IMR-90 (cell line): Measurements from ENCODE around the gene SNX14. TPM values are rescaled to one million over a fixed set of nuclear protein-coding genes. Genes with fewer than 3 reads are reported as not detected.
A peak's percentile ranks its signal among the peaks of the same experiment; 100 is the strongest.

ENCODE experiments used
- ATAC-seq: fragments of 200-7000 bp; cut with Tn5 transposase; 2 replicates; pipeline ENCODE4 v1.9.1; 2020; ENCODE audit warnings: low read depth, mild to moderate bottlenecking, moderate library complexity
- BruUV-seq: library from RNA; stranded (reverse); fragments of 400-500 nt; replicated peaks from 2 replicates; lab custom pipeline; 2021; lab: Mats Ljungman, UMichigan
- CTCF ChIA-PET: fragments of 300-600 bp; formaldehyde crosslinking; extraction: SDS; loops from one replicate; lab custom pipeline; 2021; ENCODE audit warnings: antibody characterized with exemption; lab: Yijun Ruan, JAX
- POLR2A ChIA-PET: fragments of 300-600 bp; sonication (Branson Sonifier 250); formaldehyde crosslinking; loops from one replicate; lab custom pipeline; 2022; ENCODE audit warnings: antibody characterized with exemption; ENCODE audit not compliant: unreplicated experiment; lab: Charles Lee
- DNase-seq: peaks from one replicate; pipeline ENCODE4 v3.0.0; 2013
- H2AFZ ChIP-seq: replicated peaks from 2 replicates; pipeline ENCODE3; 2013; ENCODE audit warnings: low read length, mild to moderate bottlenecking; ENCODE audit not compliant: poor library complexity
- H2AK5ac ChIP-seq: 2 replicates; pipeline ENCODE4 v1.6.1; 2013; ENCODE audit warnings: low read depth, low read length, inconsistent platforms
- H2AK9ac ChIP-seq: replicated peaks from 2 replicates; pipeline ENCODE3; 2013; ENCODE audit warnings: mild to moderate bottlenecking, low read depth, low read length, moderate library complexity; ENCODE audit not compliant: poor library complexity
- H2BK120ac ChIP-seq: 2 replicates; pipeline ENCODE4 v1.6.1; 2013; ENCODE audit warnings: low read depth, low read length, inconsistent platforms
- H2BK15ac ChIP-seq: 3 replicates; pipeline ENCODE4 v1.6.1; 2013; ENCODE audit warnings: low read depth, low read length, inconsistent platforms
- H2BK20ac ChIP-seq: 2 replicates; pipeline ENCODE4 v1.6.1; 2013; ENCODE audit warnings: low read depth, mild to moderate bottlenecking, inconsistent platforms, low read length, moderate library complexity
- H2BK5ac ChIP-seq: 2 replicates; pipeline ENCODE4 v1.6.1; 2013; ENCODE audit warnings: mild to moderate bottlenecking, low read depth, low read length, inconsistent platforms; ENCODE audit not compliant: poor library complexity, severe bottlenecking
- H3K14ac ChIP-seq: replicated peaks from 2 replicates; pipeline ENCODE4 v1.6.1; 2013; ENCODE audit warnings: low read depth, low read length, inconsistent platforms
- H3K18ac ChIP-seq: 2 replicates; pipeline ENCODE4 v1.6.1; 2013; ENCODE audit warnings: low read depth, low read length, control low read depth
- H3K23ac ChIP-seq: 2 replicates; pipeline ENCODE4 v1.6.1; 2013; ENCODE audit warnings: low read depth, low read length, inconsistent platforms
- H3K27ac ChIP-seq: 2 replicates; pipeline ENCODE4 v1.5.1; 2013; ENCODE audit warnings: mild to moderate bottlenecking, control low read depth, low read length; ENCODE audit not compliant: insufficient read depth
- H3K27me3 ChIP-seq: 2 replicates; pipeline ENCODE4 v1.6.1; 2013; ENCODE audit warnings: low read length; ENCODE audit not compliant: control insufficient read depth, insufficient read depth
- H3K36me3 ChIP-seq: 2 replicates; pipeline ENCODE4 v1.6.1; 2013; ENCODE audit warnings: low read length, mixed read lengths; ENCODE audit not compliant: control insufficient read depth, insufficient read depth
- H3K4ac ChIP-seq: 2 replicates; pipeline ENCODE4 v1.6.1; 2013; ENCODE audit warnings: low read depth, low read length, inconsistent platforms
- H3K4me1 ChIP-seq: 2 replicates; pipeline ENCODE4 v1.6.1; 2013; ENCODE audit warnings: low read length, mixed read lengths; ENCODE audit not compliant: control insufficient read depth, insufficient read depth
- H3K4me2 ChIP-seq: 2 replicates; pipeline ENCODE4 v1.6.1; 2013; ENCODE audit warnings: low read depth, mild to moderate bottlenecking, control low read depth, low read length, moderate library complexity
- H3K4me3 ChIP-seq: 2 replicates; pipeline ENCODE4 v1.5.1; 2013; ENCODE audit warnings: low read depth, mild to moderate bottlenecking, control low read depth, low read length, moderate library complexity; ENCODE audit not compliant: insufficient read depth
- H3K56ac ChIP-seq: 2 replicates; pipeline ENCODE4 v1.6.1; 2013; ENCODE audit warnings: low read length, inconsistent platforms; ENCODE audit not compliant: insufficient read depth; ENCODE audit errors: extremely low read depth
- H3K79me1 ChIP-seq, 2 experiments: 2 replicates each; pipeline ENCODE4 v1.6.1; 2013; ENCODE audit warnings: low read length in 2 of 2, inconsistent platforms in 1 of 2, low read depth in 1 of 2
- H3K9ac ChIP-seq: 2 replicates; pipeline ENCODE4 v1.6.1; 2013; ENCODE audit warnings: low read depth, low read length, control low read depth
- H3K9me1 ChIP-seq: 2 replicates; pipeline ENCODE4 v1.6.1; 2013; ENCODE audit warnings: low read length, inconsistent platforms; ENCODE audit not compliant: insufficient read depth
- H3K9me3 ChIP-seq: 2 replicates; pipeline ENCODE4 v1.6.1; 2013; ENCODE audit warnings: low read length; ENCODE audit not compliant: control insufficient read depth, insufficient read depth
- H4K20me1 ChIP-seq: 2 replicates; pipeline ENCODE4 v1.6.1; 2013; ENCODE audit warnings: low read length, inconsistent platforms; ENCODE audit not compliant: insufficient read depth
- H4K5ac ChIP-seq: 2 replicates; pipeline ENCODE4 v1.6.1; 2013; ENCODE audit warnings: mild to moderate bottlenecking, low read depth, low read length, control low read depth
- H4K8ac ChIP-seq, 2 experiments: 2 replicates each; pipeline ENCODE4 v1.6.1; 2013; ENCODE audit warnings: low read depth in 2 of 2, low read length in 2 of 2, control low read depth in 1 of 2, inconsistent platforms in 1 of 2
- H4K91ac ChIP-seq: 2 replicates; pipeline ENCODE4 v1.6.1; 2013; ENCODE audit warnings: low read depth, low read length, inconsistent platforms; ENCODE audit not compliant: insufficient read depth
- BHLHE40 ChIP-seq: fragments of 150-350 bp; IDR thresholded peaks from 2 replicates; pipeline ENCODE4 v1.6.1; 2016; ENCODE audit warnings: mild to moderate bottlenecking, low read depth, low read length
- CEBPB ChIP-seq: IDR thresholded peaks from 2 replicates; pipeline ENCODE4 v1.6.1; 2012; ENCODE audit warnings: low read depth, low read length, improper control_type of control experiment
- CHD1 ChIP-seq: IDR thresholded peaks from 2 replicates; pipeline ENCODE4 v1.6.1; 2012; ENCODE audit warnings: low read depth, low read length, improper control_type of control experiment
- MAFK ChIP-seq: IDR thresholded peaks from 2 replicates; pipeline ENCODE4 v1.6.1; 2012; ENCODE audit warnings: low read depth, low read length, improper control_type of control experiment
- MAZ ChIP-seq: IDR thresholded peaks from 2 replicates; pipeline ENCODE4 v1.6.1; 2012; ENCODE audit warnings: low read depth, mild to moderate bottlenecking, low read length, improper control_type of control experiment, moderate library complexity, borderline replicate concordance
- MXI1 ChIP-seq: IDR thresholded peaks from 2 replicates; pipeline ENCODE4 v1.6.1; 2012; ENCODE audit warnings: low read depth, mild to moderate bottlenecking, low read length, moderate library complexity, borderline replicate concordance
- NFE2L2 ChIP-seq: fragments of 150-350 bp; IDR thresholded peaks from 2 replicates; pipeline ENCODE4 v1.6.1; 2016; ENCODE audit warnings: low read depth, mild to moderate bottlenecking, low read length
- POLR2A ChIP-seq: IDR thresholded peaks from 2 replicates; pipeline ENCODE4 v1.6.1; 2012; ENCODE audit warnings: mild to moderate bottlenecking, low read depth, low read length
- RAD21 ChIP-seq: IDR thresholded peaks from 2 replicates; pipeline ENCODE4 v1.6.1; 2012; ENCODE audit warnings: low read length, improper control_type of control experiment
- RCOR1 ChIP-seq: IDR thresholded peaks from 2 replicates; pipeline ENCODE4 v1.6.1; 2012; ENCODE audit warnings: mild to moderate bottlenecking, low read length, improper control_type of control experiment; ENCODE audit not compliant: insufficient replicate concordance
- SMC3 ChIP-seq: fragments of 150-350 bp; IDR thresholded peaks from 2 replicates; pipeline ENCODE4 v1.6.1; 2016; ENCODE audit warnings: low read depth, mild to moderate bottlenecking, antibody characterized with exemption, low read length, moderate library complexity
- USF2 ChIP-seq: fragments of 150-350 bp; IDR thresholded peaks from 2 replicates; pipeline ENCODE4 v1.6.1; 2017; ENCODE audit warnings: mild to moderate bottlenecking, antibody characterized with exemption, low read length, low read depth
- WGBS, 2 experiments: methylation state at CpG; one replicate each; pipeline versions ENCODE4 v1.1.5 to v1.1.7; 2013; ENCODE audit warnings: missing lambda C conversion rate in 2 of 2; ENCODE audit not compliant: insufficient read length in 1 of 2; ENCODE audit errors: extremely low coverage in 2 of 2; 5-methylcytosine and 5-hydroxymethylcytosine counted together
- dilution Hi-C: fragments of 300-500 bp; cut with HindIII; formaldehyde crosslinking; loops from one replicate; pipeline ENCODE4 v1.14.3; 2018; ENCODE audit warnings: low sequenced_read_pairs; ENCODE audit not compliant: unreplicated experiment
- in situ Hi-C: fragments of 300-500 bp; cut with MboI; formaldehyde crosslinking; loops from 3 replicates; pipeline ENCODE4 v1.14.3; 2019; ENCODE audit warnings: low sequenced_read_pairs, inconsistent platforms, mixed read lengths
- intact Hi-C: fragments of 100-400 bp; cut with micrococcal nuclease; formaldehyde crosslinking; loops from 2 replicates; pipeline ENCODE4 v1.10.0; 2022
- polyA plus RNA-seq, 3 experiments: library from polyadenylated mRNA; depleted of rRNA; stranded (reverse); fragments of >200 nt; gene quantifications; 2 replicates each; pipeline ENCODE4 v1.2.3, GENCODE V29; 2012; ENCODE audit warnings: low replicate concordance in 1 of 3
- total RNA-seq: library from RNA; depleted of rRNA; stranded (reverse); fragments of >200 nt; gene quantifications from 2 replicates; pipeline ENCODE4 v1.2.3, GENCODE V29; 2012
- TF ChIP-seq, protein P1 (sequence below): conservative IDR thresholded peaks from 2 replicates; pipeline ENCODE4 v1.5.1; 2012; ENCODE audit warnings: mild to moderate bottlenecking, low read depth, low read length, improper control_type of control experiment

SNX14 gene
- total and polyA plus RNA-seq, 2 of the 4 experiments (the other 2 are of a cell fraction): 39.9 to 61.8 TPM

- no peak overlapping the region for H2AFZ ChIP-seq
- no peak overlapping the region for H3K23ac ChIP-seq
- H3K18ac ChIP-seq: no peak overlapping the region
- H4K5ac ChIP-seq: no peak overlapping the region
- no peaks in the 10 kb centered on the region for H3K27me3 ChIP-seq
- WGBS, 2 experiments: no CpG with 5 or more reads among the region's 2 CpGs
- H2AK5ac ChIP-seq: no peak overlapping the region
- H3K9me1 ChIP-seq: peaks cover 4% of the 10 kb centered on the region; the same call in 1 of the 2 replicates
- H3K4me2 ChIP-seq: no peak overlapping the region
- TF ChIP-seq POLR2A (no peak), CEBPB (no peak), CHD1 (no peak), SMC3 (peak; percentile 23; the same call in 1 of the 2 replicates), MXI1 (no peak), MAZ (no peak), MAFK (no peak), USF2 (no peak), BHLHE40 (no peak), NFE2L2 (no peak), RAD21 (peak; percentile 24; the same call in 1 of the 2 replicates), RCOR1 (no peak)
- TF ChIP-seq, protein P1, sequence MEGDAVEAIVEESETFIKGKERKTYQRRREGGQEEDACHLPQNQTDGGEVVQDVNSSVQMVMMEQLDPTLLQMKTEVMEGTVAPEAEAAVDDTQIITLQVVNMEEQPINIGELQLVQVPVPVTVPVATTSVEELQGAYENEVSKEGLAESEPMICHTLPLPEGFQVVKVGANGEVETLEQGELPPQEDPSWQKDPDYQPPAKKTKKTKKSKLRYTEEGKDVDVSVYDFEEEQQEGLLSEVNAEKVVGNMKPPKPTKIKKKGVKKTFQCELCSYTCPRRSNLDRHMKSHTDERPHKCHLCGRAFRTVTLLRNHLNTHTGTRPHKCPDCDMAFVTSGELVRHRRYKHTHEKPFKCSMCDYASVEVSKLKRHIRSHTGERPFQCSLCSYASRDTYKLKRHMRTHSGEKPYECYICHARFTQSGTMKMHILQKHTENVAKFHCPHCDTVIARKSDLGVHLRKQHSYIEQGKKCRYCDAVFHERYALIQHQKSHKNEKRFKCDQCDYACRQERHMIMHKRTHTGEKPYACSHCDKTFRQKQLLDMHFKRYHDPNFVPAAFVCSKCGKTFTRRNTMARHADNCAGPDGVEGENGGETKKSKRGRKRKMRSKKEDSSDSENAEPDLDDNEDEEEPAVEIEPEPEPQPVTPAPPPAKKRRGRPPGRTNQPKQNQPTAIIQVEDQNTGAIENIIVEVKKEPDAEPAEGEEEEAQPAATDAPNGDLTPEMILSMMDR: peak; percentile 46
- intact Hi-C loops: loop anchor here (1.0 kb wide), 1 partner anchor 182 kb away; no protein-coding TSS in a partner anchor
- H3K36me3 ChIP-seq: peaks cover 14% of the 10 kb centered on the region
- no peak overlapping the region for H3K9ac ChIP-seq
- in situ Hi-C loops: no loop called here
- ChIA-PET POLR2A (no interaction called here), CTCF (interaction anchor here (0.6 to 1.2 kb wide), 8 partner anchors 20 to 1799 kb away, joined by 3 to 11 read pairs (median 3); no protein-coding TSS in a partner anchor)
- H4K8ac ChIP-seq: no peak overlapping the region
- no peak overlapping the region for H3K14ac ChIP-seq
- H3K56ac ChIP-seq: no peak overlapping the region
- no peaks in the 10 kb centered on the region for H3K9me3 ChIP-seq
- H2BK20ac ChIP-seq: no peak overlapping the region
- H3K79me1 ChIP-seq: peaks cover 0 to 3% of the 10 kb centered on the region in 2 experiments; a peak in 1 of 4 replicates
- H3K27ac ChIP-seq: no peak overlapping the region
- no peak overlapping the region for H2BK120ac ChIP-seq
- no peaks in the 10 kb centered on the region for H4K20me1 ChIP-seq
- no peak overlapping the region for H3K4ac ChIP-seq
- H3K4me1 ChIP-seq: no peaks in the 10 kb centered on the region
- H3K4me3 ChIP-seq: no peak overlapping the region
- BruUV-seq: no TSS peak
- peak; percentile 56; the same call in 1 of the 2 replicates for ATAC-seq
- no peak overlapping the region for H4K91ac ChIP-seq
- H2BK15ac ChIP-seq: no peak overlapping the region
- peak; percentile 24 for DNase-seq
- peak overlapping the region; percentile 19 for H2BK5ac ChIP-seq
- no peak overlapping the region for H2AK9ac ChIP-seq
- dilution Hi-C loops: no loop called here
Observed at GRCh38 chr6:85537055-85537494, 56.6 kb downstream of the SNX14 start.
